HCT116 (cell line): ENCODE measurements around the gene EPS8. TPM values are rescaled to one million over a fixed set of nuclear protein-coding genes. Genes with fewer than 3 reads are reported as not detected.

ENCODE experiments used
- ATAC-seq: fragments of 200-7000 bp; cut with Tn5 transposase; 2 replicates; pipeline ENCODE4 v1.9.1; 2020; ENCODE audit warnings: mild to moderate bottlenecking, moderate library complexity
- BruUV-seq: library from RNA; stranded (reverse); fragments of 400-500 nt; replicated peaks from 2 replicates; lab custom pipeline; 2021; lab: Mats Ljungman, UMichigan
- CTCF ChIA-PET: fragments of 300-600 bp; sonication (Branson Sonifier 250); formaldehyde crosslinking; loops from one replicate; lab custom pipeline; 2021; ENCODE audit warnings: antibody characterized with exemption; lab: Charles Lee
- POLR2A ChIA-PET: fragments of 300-600, 350-600 bp; sonication (Branson Sonifier 250); formaldehyde crosslinking; loops from one replicate; lab custom pipeline; 2021; ENCODE audit warnings: antibody characterized with exemption; lab: Charles Lee
- RAD21 ChIA-PET, 2 experiments: fragments of 300-600 bp; sonication (Branson Sonifier 250); formaldehyde crosslinking; loops; one replicate each; lab custom pipeline; 2023; ENCODE audit warnings: low total read pairs in 2 of 2; ENCODE audit not compliant: uncharacterized antibody in 2 of 2, unreplicated experiment in 2 of 2, low non-redundant PET in 1 of 2; lab: Charles Lee
- DNase-seq: peaks from one replicate; pipeline ENCODE4 v3.0.0-alpha.2; 2010; ENCODE audit warnings: low read depth, low spot score
- H2AFZ ChIP-seq: fragments of 200-600 bp; shearing (Covaris generic), sonication (generic); 2 replicates; pipeline ENCODE4 v1.6.1; 2017; ENCODE audit warnings: low read depth, mixed run types, mixed read lengths, antibody characterized with exemption, low read length; ENCODE audit not compliant: poor library complexity, severe bottlenecking
- H3K27ac ChIP-seq: 2 replicates; pipeline ENCODE4 v1.5.1; 2012; ENCODE audit warnings: low read depth, low read length
- H3K27me3 ChIP-seq: fragments of 200-600 bp; sonication (generic); 2 replicates; pipeline ENCODE4 v1.6.1; 2016; ENCODE audit warnings: mixed run types, low read length, mixed read lengths; ENCODE audit not compliant: insufficient read depth
- H3K36me3 ChIP-seq, 2 experiments: fragments of 200-500 bp in 1 of 2; fragments of 200-600 bp in 1 of 2; sonication (Bioruptor generic) in 1 of 2; sonication (generic) in 1 of 2; 2 replicates each; pipeline versions ENCODE4 v1.5.1 to v1.6.1; 2014 to 2016; ENCODE audit warnings: low read length in 2 of 2, inconsistent platforms in 1 of 2, mixed read lengths in 1 of 2, mixed run types in 1 of 2; ENCODE audit not compliant: insufficient read depth in 2 of 2, control insufficient read depth in 1 of 2
- H3K4me1 ChIP-seq, 2 experiments: fragments of 200-600 bp in 1 of 2; sonication (generic) in 1 of 2; 2 replicates each; pipeline versions ENCODE4 v1.5.1 to v1.6.1; 2012 to 2017; ENCODE audit warnings: low read length in 2 of 2, inconsistent platforms in 1 of 2, mild to moderate bottlenecking in 1 of 2, mixed read lengths in 1 of 2, mixed run types in 1 of 2, moderate library complexity in 1 of 2; ENCODE audit not compliant: insufficient read depth in 2 of 2, control insufficient read depth in 1 of 2
- H3K4me2 ChIP-seq: fragments of 200-600 bp; sonication (generic); 2 replicates; pipeline ENCODE4 v1.6.1; 2017; ENCODE audit warnings: mixed run types, low read length, mixed read lengths
- H3K4me3 ChIP-seq, 2 experiments: fragments of 200-600 bp in 1 of 2; sonication (generic) in 1 of 2; replicated peaks in 1 of 2; 2 replicates each; pipeline ENCODE4 v1.5.1; 2011 to 2016; ENCODE audit warnings: low read length in 2 of 2, control low read depth in 1 of 2, low read depth in 1 of 2, mild to moderate bottlenecking in 1 of 2, mixed read lengths in 1 of 2, mixed run types in 1 of 2
- H3K79me2 ChIP-seq: fragments of 200-600 bp; sonication (generic); 2 replicates; pipeline ENCODE4 v1.6.1; 2017; ENCODE audit warnings: mild to moderate bottlenecking, mixed run types, low read length, moderate library complexity, mixed read lengths; ENCODE audit not compliant: insufficient read depth
- H3K9ac ChIP-seq: fragments of 200-600 bp; sonication (generic); 2 replicates; pipeline ENCODE4 v1.6.1; 2016; ENCODE audit warnings: low read length, mixed read lengths
- H3K9me2 ChIP-seq: fragments of 200-600 bp; sonication (generic), shearing (Covaris generic); 2 replicates; pipeline ENCODE4 v1.6.1; 2017; ENCODE audit warnings: mixed run types, mild to moderate bottlenecking, moderate library complexity; ENCODE audit not compliant: insufficient read depth
- H3K9me3 ChIP-seq, 2 experiments: fragments of 200-500 bp in 1 of 2; fragments of 200-600 bp in 1 of 2; sonication (Bioruptor generic) in 1 of 2; sonication (generic) in 1 of 2; 2 replicates each; pipeline ENCODE4 v1.6.1; 2014 to 2017; ENCODE audit warnings: low read length in 2 of 2, mixed read lengths in 2 of 2, inconsistent platforms in 1 of 2, low read depth in 1 of 2, mild to moderate bottlenecking in 1 of 2, mixed run types in 1 of 2, moderate library complexity in 1 of 2; ENCODE audit not compliant: control insufficient read depth in 1 of 2, insufficient read depth in 1 of 2
- H4K20me1 ChIP-seq: fragments of 200-600 bp; sonication (generic), shearing (Covaris generic); 2 replicates; pipeline ENCODE4 v1.6.1; 2017; ENCODE audit warnings: mixed run types, mild to moderate bottlenecking, moderate library complexity; ENCODE audit not compliant: insufficient read depth
- CBX3 ChIP-seq: IDR thresholded peaks from 2 replicates; pipeline ENCODE4 v1.6.1; 2012; ENCODE audit warnings: low read depth
- CEBPB ChIP-seq: IDR thresholded peaks from 2 replicates; pipeline ENCODE4 v1.6.1; 2012; ENCODE audit warnings: low read depth
- CTCF ChIP-seq, 3 experiments: fragments of 200-600 bp in 1 of 3; sonication (generic) in 1 of 3; IDR thresholded peaks in 2 of 3; conservative IDR thresholded peaks in 1 of 3; 2 replicates each; pipeline ENCODE4 v1.5.1; 2012 to 2017; ENCODE audit warnings: low read depth in 2 of 3, low read length in 2 of 3, antibody characterized with exemption in 1 of 3, borderline replicate concordance in 1 of 3, control low read depth in 1 of 3, mild to moderate bottlenecking in 1 of 3, mixed read lengths in 1 of 3, mixed run types in 1 of 3, moderate library complexity in 1 of 3; ENCODE audit not compliant: insufficient read depth in 1 of 3
- EGR1 ChIP-seq: IDR thresholded peaks from 2 replicates; pipeline ENCODE4 v1.6.1; 2012; ENCODE audit warnings: low read depth
- EZH2 ChIP-seq: fragments of 200-600 bp; sonication (generic); IDR thresholded peaks from 2 replicates; pipeline ENCODE4 v1.6.1; 2017; ENCODE audit warnings: antibody characterized with exemption, mixed run types
- EZH2phosphoT487 ChIP-seq: fragments of 200-600 bp; IDR thresholded peaks from 2 replicates; pipeline ENCODE4 v1.6.1; 2018; ENCODE audit warnings: antibody characterized with exemption, borderline replicate concordance
- JUND ChIP-seq: IDR thresholded peaks from 2 replicates; pipeline ENCODE4 v1.6.1; 2012
- MAX ChIP-seq: IDR thresholded peaks from 2 replicates; pipeline ENCODE4 v1.6.1; 2012
- POLR2A ChIP-seq: IDR thresholded peaks from 2 replicates; pipeline ENCODE4 v1.7.0; 2011; ENCODE audit warnings: borderline replicate concordance; ENCODE audit not compliant: insufficient read depth, insufficient read length; ENCODE audit errors: extremely low read depth
- POLR2AphosphoS5 ChIP-seq: IDR thresholded peaks from 2 replicates; pipeline ENCODE4 v1.6.1; 2011; ENCODE audit warnings: mild to moderate bottlenecking, low read depth, low read length, moderate library complexity
- RAD21 ChIP-seq: IDR thresholded peaks from 2 replicates; pipeline ENCODE4 v1.6.1; 2012; ENCODE audit warnings: low read depth, mild to moderate bottlenecking
- REST ChIP-seq: IDR thresholded peaks from 2 replicates; pipeline ENCODE4 v1.6.1; 2012; ENCODE audit warnings: low read depth
- SIN3A ChIP-seq: IDR thresholded peaks from 2 replicates; pipeline ENCODE4 v1.6.1; 2012; ENCODE audit warnings: low read depth
- SP1 ChIP-seq: IDR thresholded peaks from 2 replicates; pipeline ENCODE4 v1.6.1; 2012; ENCODE audit warnings: low read depth
- SRF ChIP-seq: IDR thresholded peaks from 2 replicates; pipeline ENCODE4 v1.6.1; 2012; ENCODE audit warnings: low read depth
- TCF7L2 ChIP-seq: IDR thresholded peaks from 2 replicates; pipeline ENCODE4 v1.7.0; 2011; ENCODE audit warnings: borderline replicate concordance, inconsistent platforms; ENCODE audit not compliant: insufficient read depth, insufficient read length; ENCODE audit errors: extremely low read depth
- YY1 ChIP-seq: IDR thresholded peaks from 2 replicates; pipeline ENCODE4 v1.6.1; 2011; ENCODE audit warnings: low read length, low read depth, moderate library complexity, mild to moderate bottlenecking; ENCODE audit not compliant: insufficient replicate concordance; ENCODE audit errors: extremely low read depth
- ZBTB33 ChIP-seq: IDR thresholded peaks from 2 replicates; pipeline ENCODE4 v1.6.1; 2011; ENCODE audit warnings: mild to moderate bottlenecking, low read length, moderate library complexity; ENCODE audit not compliant: insufficient replicate concordance; ENCODE audit errors: extremely low read depth
- ZFX ChIP-seq: fragments of 450-650 bp; IDR thresholded peaks from 2 replicates; pipeline ENCODE4 v1.6.1; 2017
- ZNF274 ChIP-seq: fragments of 200-500 bp; sonication (Bioruptor generic); IDR thresholded peaks from 2 replicates; pipeline ENCODE4 v1.6.1; 2014; ENCODE audit warnings: mild to moderate bottlenecking, low read depth, low read length, inconsistent platforms
- intact Hi-C: fragments of 100-400 bp; cut with micrococcal nuclease; formaldehyde crosslinking; loops from 2 replicates; pipeline ENCODE4 v1.10.0; 2022
- total RNA-seq: library from RNA; stranded (reverse); gene quantifications from one replicate; pipeline ENCODE4 v1.2.1, GENCODE V29; 2021; ENCODE audit not compliant: unreplicated experiment

EPS8 gene
- total RNA-seq, 1 experiment from 2014 or later = 49.9 TPM

- Histone ChIP-seq H3K9ac (no peak overlapping the region), H4K20me1 (no peaks in the 10 kb centered on the region), H3K9me2 (no peaks in the 10 kb centered on the region), H3K27ac (no peak overlapping the region), H3K4me1 (peaks cover 30 to 56% of the 10 kb centered on the region in 2 experiments; a peak in 3 of 4 replicates), H3K79me2 (peaks cover 65% of the 10 kb centered on the region), H3K9me3 (no peaks in the 10 kb centered on the region), H3K27me3 (no peaks in the 10 kb centered on the region), H3K4me3 (no peak overlapping the region), H3K36me3 (no peaks in the 10 kb centered on the region), H2AFZ (no peak overlapping the region), H3K4me2 (no peak overlapping the region)
- ChIA-PET RAD21 (no interaction called here), CTCF (no interaction called here), POLR2A (interaction anchor here (0.6 kb wide), 1 partner anchor 80 kb away, joined by 4 read pairs; the partner anchor contains the start of gene EPS8)
- ATAC-seq (no peak), DNase-seq (no peak)
- intact Hi-C loops = no loop called here
- no TSS peak for BruUV-seq
- TF ChIP-seq SIN3A (no peak), SP1 (no peak), POLR2AphosphoS5 (no peak), YY1 (no peak), EZH2phosphoT487 (no peak), RAD21 (no peak), MAX (no peak), ZFX (no peak), TCF7L2 (no peak), CEBPB (no peak), JUND (no peak), CBX3 (no peak), POLR2A (no peak), SRF (no peak), EGR1 (no peak), ZNF274 (no peak), CTCF (IDR thresholded peaks at IDR 0.05 in 2 of 3, conservative IDR thresholded peaks at IDR 0.05 in 1 of 3; ENCODE audit: borderline replicate concordance in 1 of 3, insufficient read depth in 1 of 3, low read depth in 2 of 3, low read length in 2 of 3) (no peak), EZH2 (no peak), ZBTB33 (no peak), REST (no peak)
Observed at GRCh38 chr12:15709551-15709950, 79.6 kb downstream of the EPS8 start.
